ENCODE data around the gene CRB2. TPM values are rescaled to one million over a fixed set of nuclear protein-coding genes. Genes with fewer than 3 reads are reported as not detected.

CRB2 gene
- total RNA-seq, 2 experiments from 2014 or later: not detected

GRCh38 chr9:123362856-123363255, 6.9 kb downstream of the CRB2 start:
- peaks cover 17% of the 10 kb centered on the region for H3K4me1 Mint-ChIP-seq (ENCODE audit: low read depth)
- no peak overlapping the region for H3K4me3 ChIP-seq (ENCODE audit: low read length)
- ATAC-seq (ENCODE audit: poor library complexity): no peak
- no peaks in the 10 kb centered on the region for H3K36me3 ChIP-seq (ENCODE audit: insufficient read depth, low read length)
- H3K4me3 Mint-ChIP-seq: no peak overlapping the region
- intact Hi-C loops (cut with DNase I, micrococcal nuclease): no loop called here
- POLR2A ChIA-PET: no interaction called here
- H3K27ac Mint-ChIP-seq: no peak overlapping the region
- H3K9me3 ChIP-seq (ENCODE audit: control insufficient read depth in 1 of 2, insufficient read depth in 1 of 2, low read length in 2 of 2): no peaks in the 10 kb centered on the region
- no peak overlapping the region for H3K27ac ChIP-seq (ENCODE audit: low read depth in 1 of 2, low read length in 2 of 2)
- H3K27me3 Mint-ChIP-seq: peaks cover 13% of the 10 kb centered on the region
- TF ChIP-seq, protein P1, sequence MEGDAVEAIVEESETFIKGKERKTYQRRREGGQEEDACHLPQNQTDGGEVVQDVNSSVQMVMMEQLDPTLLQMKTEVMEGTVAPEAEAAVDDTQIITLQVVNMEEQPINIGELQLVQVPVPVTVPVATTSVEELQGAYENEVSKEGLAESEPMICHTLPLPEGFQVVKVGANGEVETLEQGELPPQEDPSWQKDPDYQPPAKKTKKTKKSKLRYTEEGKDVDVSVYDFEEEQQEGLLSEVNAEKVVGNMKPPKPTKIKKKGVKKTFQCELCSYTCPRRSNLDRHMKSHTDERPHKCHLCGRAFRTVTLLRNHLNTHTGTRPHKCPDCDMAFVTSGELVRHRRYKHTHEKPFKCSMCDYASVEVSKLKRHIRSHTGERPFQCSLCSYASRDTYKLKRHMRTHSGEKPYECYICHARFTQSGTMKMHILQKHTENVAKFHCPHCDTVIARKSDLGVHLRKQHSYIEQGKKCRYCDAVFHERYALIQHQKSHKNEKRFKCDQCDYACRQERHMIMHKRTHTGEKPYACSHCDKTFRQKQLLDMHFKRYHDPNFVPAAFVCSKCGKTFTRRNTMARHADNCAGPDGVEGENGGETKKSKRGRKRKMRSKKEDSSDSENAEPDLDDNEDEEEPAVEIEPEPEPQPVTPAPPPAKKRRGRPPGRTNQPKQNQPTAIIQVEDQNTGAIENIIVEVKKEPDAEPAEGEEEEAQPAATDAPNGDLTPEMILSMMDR (IDR thresholded peaks at IDR 0.05): no peak
- DNase-seq: no peak
- H3K36me3 Mint-ChIP-seq (ENCODE audit: low read depth): no peaks in the 10 kb centered on the region
- H3K4me1 ChIP-seq (ENCODE audit: insufficient read depth, low read length): peaks cover 25% of the 10 kb centered on the region
- H3K9me3 Mint-ChIP-seq: no peaks in the 10 kb centered on the region
- CTCF ChIA-PET: interaction anchor here (1.1 kb wide), 1 partner anchor 13 kb away, joined by 3 read pairs; no protein-coding TSS in a partner anchor
- no peaks in the 10 kb centered on the region for H3K27me3 ChIP-seq (ENCODE audit: control insufficient read depth in 1 of 2, insufficient read depth in 2 of 2, low read length in 2 of 2)

GRCh38 chr9:123364241-123364824, 8.3 kb downstream of the CRB2 start:
- Mint-ChIP-seq H3K27me3 (peaks cover 22% of the 10 kb centered on the region), H3K36me3 (ENCODE audit: low read depth) (no peaks in the 10 kb centered on the region), H3K4me1 (ENCODE audit: low read depth) (peaks cover 8% of the 10 kb centered on the region), H3K27ac (no peak overlapping the region), H3K4me3 (no peak overlapping the region), H3K9me3 (no peaks in the 10 kb centered on the region)
- Histone ChIP-seq H3K36me3 (ENCODE audit: insufficient read depth, low read length) (no peaks in the 10 kb centered on the region), H3K4me1 (ENCODE audit: insufficient read depth, low read length) (peaks cover 12% of the 10 kb centered on the region), H3K27me3 (ENCODE audit: control insufficient read depth in 1 of 2, insufficient read depth in 2 of 2, low read length in 2 of 2) (no peaks in the 10 kb centered on the region), H3K27ac (ENCODE audit: low read depth in 1 of 2, low read length in 2 of 2) (no peak overlapping the region), H3K9me3 (ENCODE audit: control insufficient read depth in 1 of 2, insufficient read depth in 1 of 2, low read length in 2 of 2) (no peaks in the 10 kb centered on the region), H3K4me3 (ENCODE audit: low read length) (no peak overlapping the region)
- intact Hi-C loops (cut with DNase I, micrococcal nuclease): no loop called here
- POLR2A ChIA-PET: no interaction called here
- CTCF ChIA-PET: no interaction called here
- ATAC-seq (ENCODE audit: poor library complexity) (no peak), DNase-seq (no peak)
- TF ChIP-seq, protein P1 (IDR thresholded peaks at IDR 0.05): no peak

GRCh38 chr9:123365287-123365880, 9.4 kb downstream of the CRB2 start:
- Histone ChIP-seq H3K4me1 (ENCODE audit: insufficient read depth, low read length) (peaks cover 3% of the 10 kb centered on the region), H3K9me3 (ENCODE audit: control insufficient read depth in 1 of 2, insufficient read depth in 1 of 2, low read length in 2 of 2) (no peaks in the 10 kb centered on the region), H3K4me3 (ENCODE audit: low read length) (no peak overlapping the region), H3K36me3 (ENCODE audit: insufficient read depth, low read length) (no peaks in the 10 kb centered on the region), H3K27ac (ENCODE audit: low read depth in 1 of 2, low read length in 2 of 2) (no peak overlapping the region), H3K27me3 (ENCODE audit: control insufficient read depth in 1 of 2, insufficient read depth in 2 of 2, low read length in 2 of 2) (no peaks in the 10 kb centered on the region)
- ChIA-PET POLR2A (no interaction called here), CTCF (no interaction called here)
- no peaks in the 10 kb centered on the region for H3K9me3 Mint-ChIP-seq
- intact Hi-C loops (cut with DNase I, micrococcal nuclease): no loop called here
- H3K27ac Mint-ChIP-seq: no peak overlapping the region
- ATAC-seq (ENCODE audit: poor library complexity) (no peak), DNase-seq (no peak)
- TF ChIP-seq, protein P1 (IDR thresholded peaks at IDR 0.05): no peak
- no peak overlapping the region for H3K4me3 Mint-ChIP-seq
- H3K36me3 Mint-ChIP-seq (ENCODE audit: low read depth): no peaks in the 10 kb centered on the region
- H3K27me3 Mint-ChIP-seq: peaks cover 28% of the 10 kb centered on the region
- no peaks in the 10 kb centered on the region for H3K4me1 Mint-ChIP-seq (ENCODE audit: low read depth)
